Ovary (tissue), 3 donors: ENCODE results near the gene OSGEP.

Experiments used
- EP300 ChIP-seq: sonication (generic); formaldehyde crosslinking; IDR thresholded peaks from one replicate; pipeline ENCODE4 v1.6.1; 2017; ENCODE audit warnings: antibody characterized with exemption
- POLR2A ChIP-seq: fragments of 450-650 bp; IDR thresholded peaks from one replicate; pipeline ENCODE4 v1.6.1; 2017; ENCODE audit warnings: antibody characterized with exemption, mild to moderate bottlenecking, moderate library complexity
- TF ChIP-seq, protein P1 (sequence below), 3 donors: fragments of 450-650 bp in 2 of 3; fragments of 200-600 bp in 1 of 3; IDR thresholded peaks; one replicate each; pipeline versions ENCODE4 v1.5.1 to v1.8.0; 2016 to 2022; ENCODE audit warnings: antibody characterized with exemption in 3 of 3, mild to moderate bottlenecking in 1 of 3
- donor health status: DM: no; HTN: no; CAD: no.

DNA sequence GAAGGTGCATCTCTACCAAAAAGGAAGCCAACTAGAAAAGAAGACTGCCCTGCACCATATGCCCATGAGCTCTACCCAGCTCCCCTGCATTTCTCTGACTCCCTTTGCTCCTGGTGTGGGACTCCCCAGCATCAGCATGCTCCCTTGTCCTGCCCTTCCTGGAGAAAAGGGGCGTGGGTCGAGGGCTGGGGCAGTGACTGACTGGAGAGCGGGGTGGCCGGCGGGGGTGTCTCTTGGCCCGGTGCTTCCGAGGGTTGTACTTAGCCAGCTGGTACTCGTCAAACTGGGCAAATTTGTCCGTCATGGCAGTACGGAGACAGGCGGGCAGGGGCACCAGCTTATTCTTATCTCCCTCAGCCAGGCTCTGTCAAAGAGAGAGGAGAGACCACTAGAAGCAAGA is 51.1 kb downstream of the OSGEP start:
- TF ChIP-seq, protein P1, sequence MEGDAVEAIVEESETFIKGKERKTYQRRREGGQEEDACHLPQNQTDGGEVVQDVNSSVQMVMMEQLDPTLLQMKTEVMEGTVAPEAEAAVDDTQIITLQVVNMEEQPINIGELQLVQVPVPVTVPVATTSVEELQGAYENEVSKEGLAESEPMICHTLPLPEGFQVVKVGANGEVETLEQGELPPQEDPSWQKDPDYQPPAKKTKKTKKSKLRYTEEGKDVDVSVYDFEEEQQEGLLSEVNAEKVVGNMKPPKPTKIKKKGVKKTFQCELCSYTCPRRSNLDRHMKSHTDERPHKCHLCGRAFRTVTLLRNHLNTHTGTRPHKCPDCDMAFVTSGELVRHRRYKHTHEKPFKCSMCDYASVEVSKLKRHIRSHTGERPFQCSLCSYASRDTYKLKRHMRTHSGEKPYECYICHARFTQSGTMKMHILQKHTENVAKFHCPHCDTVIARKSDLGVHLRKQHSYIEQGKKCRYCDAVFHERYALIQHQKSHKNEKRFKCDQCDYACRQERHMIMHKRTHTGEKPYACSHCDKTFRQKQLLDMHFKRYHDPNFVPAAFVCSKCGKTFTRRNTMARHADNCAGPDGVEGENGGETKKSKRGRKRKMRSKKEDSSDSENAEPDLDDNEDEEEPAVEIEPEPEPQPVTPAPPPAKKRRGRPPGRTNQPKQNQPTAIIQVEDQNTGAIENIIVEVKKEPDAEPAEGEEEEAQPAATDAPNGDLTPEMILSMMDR (IDR thresholded peaks at IDR 0.05) = no peak
- TF ChIP-seq EP300 (no peak), POLR2A (no peak)
